Immature natural killer cell (primary cell): ENCODE results near the gene PKD1L1. TPM values are rescaled to one million over a fixed set of nuclear protein-coding genes. Genes with fewer than 3 reads are reported as not detected.

Experiments
- DNase-seq, 3 donors: peaks; one replicate each; pipeline ENCODE4 v3.0.0; 2022; ENCODE audit warnings: mixed read lengths in 1 of 3
- H3K27ac Mint-ChIP-seq, 6 donors: one replicate each; pipeline ENCODE4 v1.8.0; 2020; ENCODE audit warnings: mixed read lengths in 6 of 6, mild to moderate bottlenecking in 5 of 6, inconsistent platforms in 4 of 6, moderate library complexity in 3 of 6
- H3K27me3 Mint-ChIP-seq, 3 donors: one replicate each; pipeline ENCODE4 v1.8.0; 2020 to 2021; ENCODE audit warnings: low read depth in 3 of 3, mild to moderate bottlenecking in 3 of 3, mixed read lengths in 3 of 3, moderate library complexity in 3 of 3, inconsistent platforms in 1 of 3
- H3K36me3 Mint-ChIP-seq, 3 donors: one replicate each; pipeline ENCODE4 v1.8.0; 2020; ENCODE audit warnings: mixed read lengths in 3 of 3, inconsistent platforms in 2 of 3, mild to moderate bottlenecking in 2 of 3
- H3K4me1 Mint-ChIP-seq, 2 donors: one replicate each; pipeline ENCODE4 v1.8.0; 2020; ENCODE audit warnings: inconsistent platforms in 2 of 2, mild to moderate bottlenecking in 2 of 2, mixed read lengths in 2 of 2, moderate library complexity in 1 of 2
- H3K4me3 Mint-ChIP-seq, 5 donors: one replicate each; pipeline ENCODE4 v1.8.0; 2020; ENCODE audit warnings: mild to moderate bottlenecking in 5 of 5, mixed read lengths in 5 of 5, inconsistent platforms in 3 of 5, moderate library complexity in 3 of 5
- H3K9me3 Mint-ChIP-seq, 6 donors: one replicate each; pipeline ENCODE4 v1.8.0; 2020; ENCODE audit warnings: mild to moderate bottlenecking in 6 of 6, mixed read lengths in 6 of 6, inconsistent platforms in 4 of 6, moderate library complexity in 3 of 6
- polyA plus RNA-seq, 3 donors: library from polyadenylated mRNA; unstranded; fragments of 300-500 nt; fragmentation: Illumina TruSeq; gene quantifications; one replicate each; pipeline ENCODE4 v1.2.3, GENCODE V29; 2021

The PKD1L1 gene
- polyA plus RNA-seq, 3 donors from 2014 or later: 0.03 TPM; not detected in 2

DNA sequence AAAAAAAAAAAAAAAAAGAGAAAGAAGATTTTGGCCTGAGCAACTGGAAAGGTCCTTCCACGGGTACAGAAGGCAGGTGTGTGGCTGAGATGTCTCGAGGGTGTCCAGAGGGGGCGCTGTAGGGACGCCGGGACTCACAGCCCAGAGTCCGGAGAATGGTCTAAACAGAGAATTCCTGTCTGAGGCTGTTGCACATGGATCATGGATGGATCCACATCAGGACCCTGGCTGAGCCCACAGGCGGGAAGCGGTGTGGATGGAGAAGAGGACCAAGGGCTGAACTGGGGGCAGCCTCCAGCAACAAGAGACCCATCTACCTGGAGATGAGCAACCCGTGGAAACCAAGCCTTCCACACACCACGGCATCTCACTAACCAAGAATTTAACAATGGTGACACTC lies 55.0 kb downstream of the PKD1L1 start:
- no peaks in the 10 kb centered on the region for H3K4me1 Mint-ChIP-seq
- H3K27ac Mint-ChIP-seq: no peak overlapping the region
- no peaks in the 10 kb centered on the region for H3K9me3 Mint-ChIP-seq

DNA sequence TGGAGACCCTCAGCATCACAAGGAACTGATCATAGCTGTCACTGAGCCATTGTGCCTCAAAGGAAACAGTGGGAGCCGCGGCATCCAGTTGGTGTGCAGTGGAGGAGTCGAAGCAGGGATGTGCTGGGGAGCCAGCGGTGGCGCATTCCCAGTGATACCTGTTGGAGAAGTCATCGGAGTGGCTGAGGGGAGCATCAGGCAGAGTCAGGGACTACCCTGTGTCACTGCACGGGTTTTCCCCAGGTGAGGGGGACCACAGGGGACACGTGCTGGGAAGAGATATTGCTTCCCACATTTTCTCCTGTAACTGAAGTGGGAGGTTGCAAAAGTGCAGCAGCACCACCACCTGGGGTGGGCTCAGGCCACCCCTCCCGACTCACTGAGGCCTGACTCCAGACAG lies 57.7 kb downstream of the PKD1L1 start:
- H3K27me3 Mint-ChIP-seq: peaks cover 0 to 3% (median 0%) of the 10 kb centered on the region in 3 donors
- no peaks in the 10 kb centered on the region for H3K4me1 Mint-ChIP-seq
- H3K4me3 Mint-ChIP-seq: no peak overlapping the region
- H3K36me3 Mint-ChIP-seq: no peaks in the 10 kb centered on the region
- no peak for DNase-seq
- H3K9me3 Mint-ChIP-seq: peaks cover 0 to 2% (median 0%) of the 10 kb centered on the region in 6 donors
- no peak overlapping the region for H3K27ac Mint-ChIP-seq

More for the DNA sequence above, 55.0 kb downstream of the PKD1L1 start:
- no peak for DNase-seq
- Mint-ChIP-seq H3K36me3 (no peaks in the 10 kb centered on the region), H3K27me3 (peaks cover 0 to 3% (median 1%) of the 10 kb centered on the region in 3 donors), H3K4me3 (no peak overlapping the region)

DNA sequence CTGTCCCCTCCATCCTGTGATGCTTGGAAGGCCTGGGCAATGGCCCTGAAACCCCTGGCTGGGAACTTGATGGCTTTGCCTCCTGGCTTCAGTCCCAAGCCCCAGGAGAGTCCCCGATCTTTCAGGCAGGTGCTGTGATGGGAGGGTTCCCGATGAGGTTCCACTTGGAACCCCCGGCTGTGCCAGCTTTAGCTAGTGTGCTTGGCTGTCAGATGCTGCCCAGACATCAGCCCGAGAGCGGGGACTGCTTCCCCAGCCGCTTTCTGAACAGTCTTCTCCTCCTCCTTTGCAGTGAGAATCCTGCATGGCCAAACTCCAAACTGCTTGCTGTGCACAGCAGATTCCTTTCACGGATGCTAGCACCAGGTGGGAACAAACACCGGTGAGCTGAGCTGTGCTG lies 58.1 kb downstream of the PKD1L1 start:
- Mint-ChIP-seq H3K9me3 (peaks cover 0 to 2% (median 0%) of the 10 kb centered on the region in 6 donors), H3K27ac (no peak overlapping the region), H3K4me1 (no peaks in the 10 kb centered on the region), H3K4me3 (no peak overlapping the region), H3K27me3 (peaks cover 0 to 5% (median 0%) of the 10 kb centered on the region in 3 donors), H3K36me3 (no peaks in the 10 kb centered on the region)
- DNase-seq: no peak

DNA sequence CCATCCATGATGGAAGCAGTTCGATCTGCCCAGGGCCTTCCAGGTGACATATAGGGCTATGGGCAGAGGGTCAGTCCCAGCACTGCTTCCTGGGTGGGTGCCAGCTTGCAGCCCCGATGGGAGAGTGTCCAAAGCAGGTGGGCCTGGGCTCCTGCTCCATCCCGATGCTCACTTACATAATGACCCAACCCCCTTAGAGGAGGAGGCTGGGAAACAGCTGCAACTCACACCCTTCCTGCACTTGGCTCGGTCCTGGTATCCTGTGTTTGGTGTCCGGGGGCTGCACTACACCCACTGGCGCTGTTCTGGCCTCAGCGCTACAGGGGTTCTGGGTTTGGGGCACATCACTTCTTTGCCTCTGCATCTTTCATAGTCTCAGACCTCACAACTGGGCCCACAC lies 58.5 kb downstream of the PKD1L1 start:
- Mint-ChIP-seq H3K27me3 (peaks cover 0 to 5% (median 0%) of the 10 kb centered on the region in 3 donors), H3K36me3 (no peaks in the 10 kb centered on the region)

DNA sequence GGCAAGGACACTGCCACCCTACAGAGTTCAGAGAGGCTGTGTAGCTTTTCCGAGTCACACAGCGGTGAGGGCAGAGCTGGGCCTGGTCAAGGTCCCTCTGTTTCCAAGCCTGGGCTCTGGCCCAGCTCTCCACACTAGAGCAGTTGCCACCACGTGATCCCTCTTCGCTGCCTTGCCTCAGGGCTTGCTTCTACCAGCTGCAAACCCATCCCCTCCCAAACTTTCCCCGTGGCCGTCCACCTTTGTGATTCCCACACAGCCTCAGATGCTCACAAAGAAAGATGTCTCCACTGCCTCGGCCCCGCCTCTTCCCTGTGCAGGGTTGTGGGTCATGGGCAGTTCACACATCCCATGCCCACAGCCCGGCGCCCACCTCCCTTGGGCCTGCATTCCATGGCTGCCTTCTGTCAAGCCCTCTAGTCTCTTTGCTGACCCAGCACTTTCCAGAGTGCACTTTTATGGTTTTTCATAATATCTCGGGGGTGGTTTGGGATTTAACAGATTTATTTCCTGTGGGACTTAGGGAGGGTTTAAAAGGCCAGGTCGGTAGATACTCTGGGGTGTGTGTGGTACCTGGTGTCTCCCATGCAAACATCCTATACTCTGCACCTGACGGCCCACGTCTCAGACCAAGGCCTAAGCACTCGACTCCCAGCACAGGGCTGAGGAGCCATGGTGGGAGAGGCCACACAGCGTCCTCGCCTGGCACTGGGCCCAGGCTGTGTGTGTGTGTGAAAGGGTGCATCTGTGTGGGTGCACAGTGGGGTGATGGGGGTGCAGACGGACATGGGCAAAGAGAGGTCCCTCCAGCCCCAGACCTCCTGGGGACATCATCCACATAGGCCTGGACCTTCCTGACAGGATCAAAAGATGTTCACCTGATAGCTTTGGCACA lies 59.6 kb downstream of the PKD1L1 start:
- Mint-ChIP-seq H3K27me3 (peaks cover 0 to 4% (median 0%) of the 10 kb centered on the region in 3 donors), H3K4me3 (no peak overlapping the region), H3K36me3 (no peaks in the 10 kb centered on the region), H3K4me1 (no peaks in the 10 kb centered on the region), H3K27ac (no peak overlapping the region), H3K9me3 (peaks cover 0 to 2% (median 0%) of the 10 kb centered on the region in 6 donors)
- DNase-seq: no peak

More for the DNA sequence above, 58.5 kb downstream of the PKD1L1 start:
- Mint-ChIP-seq H3K27ac (no peak overlapping the region), H3K4me1 (no peaks in the 10 kb centered on the region), H3K4me3 (no peak overlapping the region), H3K9me3 (peaks cover 0 to 2% (median 0%) of the 10 kb centered on the region in 6 donors)
- no peak for DNase-seq

DNA sequence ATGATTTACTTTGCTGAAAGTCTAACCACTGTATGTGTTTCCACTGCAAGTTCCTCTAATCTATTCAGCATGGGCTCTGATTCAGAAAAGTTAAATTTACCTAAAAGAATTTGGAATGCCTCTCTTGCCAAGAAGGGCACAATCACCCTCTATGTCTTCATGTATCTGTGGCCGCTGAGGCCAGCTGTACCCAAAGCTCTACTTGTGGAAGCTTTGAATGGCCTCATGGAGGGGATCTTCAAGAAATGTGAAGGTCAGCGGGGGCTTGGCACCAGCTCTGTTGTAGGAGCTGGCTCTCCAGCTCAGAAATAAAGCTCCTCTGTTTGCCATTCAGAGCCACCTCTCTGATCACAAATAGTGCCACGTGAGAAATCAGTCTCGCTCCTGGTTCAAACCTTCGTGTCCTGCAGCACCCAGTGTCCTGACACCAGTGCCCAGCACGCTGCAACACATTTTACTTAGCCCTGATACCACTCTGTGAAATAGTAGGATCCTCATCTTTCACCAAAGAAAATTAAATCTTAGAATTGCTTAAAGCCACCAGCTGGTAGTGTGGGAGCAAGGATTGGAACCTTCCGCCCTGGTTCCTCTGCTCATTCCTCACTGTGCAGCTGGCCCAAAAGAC lies 61.1 kb downstream of the PKD1L1 start:
- Mint-ChIP-seq H3K9me3 (peaks cover 0 to 2% (median 0%) of the 10 kb centered on the region in 6 donors), H3K27me3 (peaks cover 0 to 2% (median 0%) of the 10 kb centered on the region in 3 donors), H3K27ac (no peak overlapping the region), H3K4me1 (no peaks in the 10 kb centered on the region), H3K36me3 (no peaks in the 10 kb centered on the region), H3K4me3 (no peak overlapping the region)
- DNase-seq: no peak

DNA sequence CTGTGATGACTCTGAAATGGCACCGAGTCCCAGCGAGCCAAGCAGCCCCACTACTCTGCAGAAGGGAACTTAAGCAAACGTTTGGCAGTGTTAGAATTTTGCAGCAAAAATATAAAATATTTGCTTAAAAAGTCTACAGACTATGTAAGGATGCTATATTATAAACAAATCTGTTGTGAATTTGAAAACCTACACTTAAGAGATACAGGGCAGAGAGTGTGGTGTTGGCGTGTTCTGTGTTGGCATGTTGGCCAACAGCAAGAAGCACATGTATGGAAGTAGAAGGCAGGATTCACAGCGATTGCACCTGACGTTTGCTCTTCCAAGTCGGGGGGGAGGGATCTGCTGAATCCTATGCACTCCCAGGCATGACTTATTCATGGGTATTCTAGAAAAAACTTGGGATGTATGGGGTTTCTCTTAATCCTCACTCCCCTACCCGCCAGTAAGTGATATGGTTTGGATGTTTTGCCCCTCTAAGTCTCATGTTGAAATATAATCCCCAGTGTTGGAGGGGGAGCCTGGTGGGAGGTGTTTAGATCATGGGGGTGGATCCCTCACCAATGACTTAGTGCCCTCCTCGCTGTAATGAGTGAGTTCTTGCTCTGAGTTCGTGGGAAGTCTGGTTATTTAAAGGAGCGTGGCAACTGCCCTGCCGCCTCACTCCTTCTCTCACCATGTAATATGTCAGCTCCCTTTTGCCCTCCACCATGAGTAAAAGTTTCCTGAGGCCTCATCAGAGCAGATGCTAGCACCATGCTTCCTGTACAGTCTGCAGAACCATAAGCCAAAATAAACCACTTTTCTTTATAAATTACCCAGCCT lies 62.1 kb downstream of the PKD1L1 start:
- H3K9me3 Mint-ChIP-seq: peaks cover 0 to 2% (median 0%) of the 10 kb centered on the region in 6 donors
- no peak overlapping the region for H3K27ac Mint-ChIP-seq
- DNase-seq: no peak
- H3K4me1 Mint-ChIP-seq: no peaks in the 10 kb centered on the region
- no peak overlapping the region for H3K4me3 Mint-ChIP-seq
- H3K27me3 Mint-ChIP-seq: peaks cover 0 to 2% (median 0%) of the 10 kb centered on the region in 3 donors
- no peaks in the 10 kb centered on the region for H3K36me3 Mint-ChIP-seq

DNA sequence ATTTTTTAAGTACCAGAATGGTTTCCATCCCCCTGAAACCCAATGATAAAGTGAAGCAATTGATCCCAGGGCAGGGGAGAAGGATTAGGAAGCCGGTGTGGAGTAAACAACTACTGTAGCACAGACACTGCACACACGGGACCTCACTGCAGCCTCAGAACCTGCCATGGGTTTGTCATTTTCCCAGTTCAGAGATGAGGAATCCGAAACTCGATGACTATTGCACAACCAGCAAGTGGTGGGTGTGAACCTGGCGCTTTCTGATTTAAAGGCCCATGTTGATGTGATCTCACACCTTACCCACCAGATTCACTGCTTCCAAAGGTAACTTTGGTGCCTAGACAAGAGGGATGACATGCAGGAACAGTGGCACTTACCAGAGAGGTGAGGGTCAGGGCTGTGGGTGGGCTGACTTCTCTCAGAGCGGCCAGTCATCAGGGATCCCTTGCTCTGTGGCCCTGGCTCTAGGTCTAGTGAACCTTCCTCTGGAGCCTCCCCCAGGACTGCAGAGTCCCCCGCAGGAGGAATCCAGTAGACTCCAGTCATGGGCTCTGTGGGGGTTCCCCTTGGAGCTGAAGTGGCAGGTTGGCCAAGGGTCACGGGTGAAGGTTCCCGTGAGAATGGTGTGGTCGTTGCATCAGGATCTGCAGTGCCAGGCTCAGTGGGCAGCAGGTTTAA lies 62.8 kb downstream of the PKD1L1 start:
- Mint-ChIP-seq H3K27me3 (peaks cover 0 to 2% (median 0%) of the 10 kb centered on the region in 3 donors), H3K4me1 (no peaks in the 10 kb centered on the region), H3K4me3 (no peak overlapping the region), H3K27ac (no peak overlapping the region), H3K36me3 (no peaks in the 10 kb centered on the region), H3K9me3 (peaks cover 0 to 2% (median 0%) of the 10 kb centered on the region in 6 donors)
- DNase-seq: no peak

DNA sequence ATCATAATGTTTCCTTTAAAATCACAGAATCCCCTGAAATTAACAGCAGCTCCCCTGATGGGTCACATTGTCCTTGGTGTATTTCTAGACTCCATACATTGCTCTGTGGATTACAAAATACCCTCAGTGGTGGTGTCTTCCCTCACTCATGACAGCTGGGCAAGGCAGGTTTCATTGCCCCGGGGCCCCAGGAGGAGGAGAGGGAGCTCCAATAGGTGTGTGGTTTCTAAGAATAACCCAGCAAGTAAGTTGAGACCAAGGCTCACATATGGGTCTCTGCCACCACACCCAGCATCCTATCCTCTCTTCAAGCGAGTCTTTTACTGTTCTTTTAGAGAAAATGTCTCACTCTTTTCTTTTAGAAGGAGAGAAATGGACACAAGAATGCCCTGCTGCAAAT lies 63.6 kb downstream of the PKD1L1 start:
- no peak overlapping the region for H3K4me3 Mint-ChIP-seq
- no peak for DNase-seq
- peaks cover 0 to 3% (median 0%) of the 10 kb centered on the region in 3 donors for H3K27me3 Mint-ChIP-seq
- no peak overlapping the region for H3K27ac Mint-ChIP-seq
- peaks cover 0 to 2% (median 0%) of the 10 kb centered on the region in 6 donors for H3K9me3 Mint-ChIP-seq
- H3K36me3 Mint-ChIP-seq: peaks cover 0 to 3% (median 0%) of the 10 kb centered on the region in 3 donors
- no peaks in the 10 kb centered on the region for H3K4me1 Mint-ChIP-seq

DNA sequence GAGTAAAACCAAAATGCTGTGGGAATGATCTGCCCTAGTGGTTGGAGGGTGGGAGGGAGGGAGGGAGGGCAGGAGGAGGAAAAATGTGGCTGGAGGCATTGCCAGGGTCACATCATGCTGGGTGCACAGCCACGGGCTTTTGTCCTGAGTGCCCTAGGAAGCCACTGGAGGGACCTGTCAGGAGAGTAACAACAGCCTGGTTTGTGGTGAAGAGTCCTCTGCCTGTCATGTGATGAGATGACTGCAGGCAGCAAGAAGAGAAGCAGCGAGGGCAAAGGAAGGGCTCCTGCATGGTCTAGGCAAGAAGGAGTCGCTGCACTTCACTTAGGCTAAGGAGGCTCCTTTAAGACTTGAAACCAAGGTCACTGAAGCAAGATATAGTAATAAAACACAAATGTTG lies 65.6 kb downstream of the PKD1L1 start:
- Mint-ChIP-seq H3K4me1 (no peaks in the 10 kb centered on the region), H3K36me3 (peaks cover 0 to 3% (median 0%) of the 10 kb centered on the region in 3 donors), H3K27ac (no peak overlapping the region), H3K4me3 (no peak overlapping the region), H3K27me3 (peaks cover 0 to 3% (median 0%) of the 10 kb centered on the region in 3 donors), H3K9me3 (peaks cover 0 to 2% (median 0%) of the 10 kb centered on the region in 6 donors)
- no peak for DNase-seq

DNA sequence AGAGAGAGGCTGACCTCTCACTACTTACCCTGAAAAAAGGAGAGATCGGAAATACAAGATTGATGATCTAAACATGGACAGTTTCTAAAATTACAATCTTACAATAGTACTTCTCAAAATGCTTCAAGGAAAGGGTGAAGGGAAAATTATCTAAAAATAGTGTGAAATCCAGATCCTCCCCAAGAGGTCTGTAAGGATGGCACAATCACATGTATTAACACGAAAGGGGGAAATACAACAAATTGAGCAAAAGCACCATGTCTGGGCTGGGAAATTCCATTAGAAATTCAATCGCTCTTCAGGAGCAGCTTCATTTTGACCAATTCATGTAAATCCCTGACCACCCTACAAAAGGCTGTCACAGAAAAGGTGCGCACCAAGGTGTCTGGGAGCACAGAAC lies 67.0 kb downstream of the PKD1L1 start:
- H3K27me3 Mint-ChIP-seq: peaks cover 0 to 3% (median 0%) of the 10 kb centered on the region in 3 donors
- peaks cover 0 to 3% (median 0%) of the 10 kb centered on the region in 3 donors for H3K36me3 Mint-ChIP-seq
- DNase-seq: no peak
- no peak overlapping the region for H3K4me3 Mint-ChIP-seq
- H3K27ac Mint-ChIP-seq: no peak overlapping the region
- no peaks in the 10 kb centered on the region for H3K9me3 Mint-ChIP-seq
- H3K4me1 Mint-ChIP-seq: no peaks in the 10 kb centered on the region

DNA sequence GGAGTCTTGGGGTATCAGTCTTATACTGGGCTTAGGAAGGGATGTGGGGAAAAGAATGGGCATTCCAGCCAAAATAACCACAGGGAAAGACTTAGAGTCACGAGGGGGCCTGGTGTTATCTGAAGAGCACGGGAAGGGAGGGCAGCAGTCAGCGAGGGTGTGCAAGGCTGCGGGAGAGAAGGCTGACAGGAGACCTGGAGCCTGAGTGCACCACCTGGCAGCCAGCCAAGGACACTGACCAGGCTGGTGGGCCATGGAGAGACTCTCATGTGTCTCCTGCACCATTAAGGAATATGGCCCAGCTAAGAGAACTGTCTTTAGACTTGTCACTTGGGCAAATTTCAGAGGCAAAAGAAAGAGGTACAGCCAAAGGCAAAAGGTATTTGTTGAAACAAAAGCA lies 69.6 kb downstream of the PKD1L1 start:
- Mint-ChIP-seq H3K27ac (no peak overlapping the region), H3K4me1 (no peaks in the 10 kb centered on the region), H3K27me3 (peaks cover 0 to 2% (median 0%) of the 10 kb centered on the region in 3 donors), H3K36me3 (peaks cover 0 to 3% (median 0%) of the 10 kb centered on the region in 3 donors), H3K9me3 (no peaks in the 10 kb centered on the region), H3K4me3 (no peak overlapping the region)
- no peak for DNase-seq

DNA sequence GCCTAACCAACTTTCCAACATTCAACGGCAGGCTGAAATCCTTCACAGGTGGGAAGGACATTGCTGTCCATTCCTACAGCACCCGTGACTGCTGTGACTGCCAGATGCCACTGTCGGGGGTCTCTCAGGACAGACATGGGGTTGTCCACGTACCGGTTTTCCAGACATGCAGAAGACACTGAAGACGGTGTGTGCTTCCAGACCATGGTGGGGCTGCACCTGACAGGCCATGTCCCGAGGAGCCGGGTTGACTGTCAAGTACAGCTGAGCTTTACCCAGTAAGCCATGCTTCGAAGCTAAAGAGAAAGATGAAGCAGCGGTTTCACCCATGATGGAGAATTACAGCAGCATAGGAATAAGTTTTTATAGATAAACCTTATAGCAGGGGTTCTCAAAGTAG lies 70.9 kb downstream of the PKD1L1 start:
- H3K4me1 Mint-ChIP-seq: no peaks in the 10 kb centered on the region
- H3K36me3 Mint-ChIP-seq: peaks cover 0 to 3% (median 0%) of the 10 kb centered on the region in 3 donors
- no peak overlapping the region for H3K4me3 Mint-ChIP-seq
- H3K27me3 Mint-ChIP-seq: peaks cover 0 to 2% (median 0%) of the 10 kb centered on the region in 3 donors
- no peak for DNase-seq
- H3K9me3 Mint-ChIP-seq: no peaks in the 10 kb centered on the region
- no peak overlapping the region for H3K27ac Mint-ChIP-seq
